Kidney (tissue), 14 donors: ENCODE data around the gene BSN. TPM values are rescaled to one million over a fixed set of nuclear protein-coding genes. Genes with fewer than 3 reads are reported as not detected.
A peak's percentile ranks its signal among the peaks of the same experiment; 100 is the strongest.

ENCODE experiments used
- DNase-seq, 5 donors: peaks; one replicate each; pipeline ENCODE4 v3.0.0-alpha.2; 2013 to 2020
- FAIRE-seq: peaks from 2 replicates; lab custom pipeline; 2012; peaks lifted over from hg19 to GRCh38; lab: Jason Lieb, UNC
- H3K27ac ChIP-seq, 2 donors: one replicate each; pipeline ENCODE4 v1.7.0; 2013; ENCODE audit warnings: low read depth in 2 of 2, low read length in 2 of 2, inconsistent platforms in 1 of 2
- H3K27me3 ChIP-seq: one replicate; pipeline ENCODE4 v1.7.1; 2013; ENCODE audit warnings: low read length, inconsistent platforms; ENCODE audit not compliant: control insufficient read depth, insufficient read depth
- H3K36me3 ChIP-seq, 3 donors: one replicate each; pipeline versions ENCODE4 v1.7.0 to v1.7.1; 2013; ENCODE audit warnings: low read length in 3 of 3, control low read depth in 1 of 3, inconsistent platforms in 1 of 3; ENCODE audit not compliant: insufficient read depth in 3 of 3, control insufficient read depth in 2 of 3
- H3K4me1 ChIP-seq, 3 donors: one replicate each; pipeline versions ENCODE4 v1.7.0 to v1.7.1; 2013; ENCODE audit warnings: low read length in 3 of 3, inconsistent platforms in 1 of 3, low read depth in 1 of 3; ENCODE audit not compliant: control insufficient read depth in 2 of 3, insufficient read depth in 2 of 3
- H3K4me3 ChIP-seq, 3 donors: one replicate each; pipeline versions ENCODE4 v1.7.0 to v1.8.1; 2013; ENCODE audit warnings: low read length in 3 of 3, control low read depth in 1 of 3, inconsistent platforms in 1 of 3
- H3K9ac ChIP-seq, 3 donors: one replicate each; pipeline versions ENCODE4 v1.7.0 to v1.7.1; 2013; ENCODE audit warnings: low read length in 3 of 3, control low read depth in 1 of 3, inconsistent platforms in 1 of 3
- H3K9me3 ChIP-seq, 3 donors: one replicate each; pipeline versions ENCODE4 v1.7.0 to v1.7.1; 2013; ENCODE audit warnings: low read length in 3 of 3, control low read depth in 1 of 3, inconsistent platforms in 1 of 3; ENCODE audit not compliant: control insufficient read depth in 2 of 3, insufficient read depth in 1 of 3
- CTCF ChIP-seq: IDR thresholded peaks from 3 replicates; pipeline ENCODE4 v1.5.1; 2012; ENCODE audit warnings: mild to moderate bottlenecking, moderate library complexity, borderline replicate concordance; ENCODE audit not compliant: insufficient read depth; ENCODE audit errors: extremely low read depth
- intact Hi-C: fragments of 100-400 bp; cut with DNase I; formaldehyde crosslinking; loops from one replicate; pipeline ENCODE4 v1.11.1; 2022
- polyA plus RNA-seq: library from polyadenylated mRNA; stranded (reverse); fragments of 350-450 nt; fragmentation: Illumina TruSeq; extraction: RNeasy Lipid Tissue Mini Kit (QIAGEN cat#74804); gene quantifications from one replicate; pipeline ENCODE4 v1.2.3, GENCODE V29; 2014; ENCODE audit warnings: low read depth, low replicate concordance; ENCODE audit not compliant: insufficient read depth
- total RNA-seq: library from RNA; stranded (reverse); fragmentation: NEBNext Ultra II Directional; extraction: Animal tissue kit (Norgen Biotek cat#: 25700); gene quantifications from one replicate; pipeline ENCODE4 v1.2.1, GENCODE V29; 2021
- donor health status: control.
- donor health status: control.
- donor health status: control.
- donor health status: control.
- donor health status: control.
- donor health status: DM: yes; HTN: yes; CAD: no.
- donor health status: Normal renal cell carcinoma (clear cell type).

Gene BSN
- total and polyA plus RNA-seq, 2 donors from 2014 or later, result 0.11 to 1.3 TPM

- DNase-seq (peak in 1 of 5 donors; percentile 10), FAIRE-seq (no peak)
- peak; percentile 6 for TF ChIP-seq CTCF
- Histone ChIP-seq H3K9ac (no peak overlapping the region), H3K27me3 (no peaks in the 10 kb centered on the region), H3K36me3 (no peaks in the 10 kb centered on the region), H3K27ac (no peak overlapping the region), H3K4me3 (no peak overlapping the region), H3K9me3 (no peaks in the 10 kb centered on the region), H3K4me1 (no peaks in the 10 kb centered on the region)
- intact Hi-C loops, result no loop called here
Observed at GRCh38 chr3:49607796-49608195, 53.5 kb downstream of the BSN start.

GRCh38 chr3:49609314-49609713 lies 55.0 kb downstream of the BSN start:
- Histone ChIP-seq H3K9me3 (no peaks in the 10 kb centered on the region), H3K9ac (no peak overlapping the region), H3K4me1 (no peaks in the 10 kb centered on the region), H3K4me3 (no peak overlapping the region), H3K27me3 (no peaks in the 10 kb centered on the region), H3K27ac (no peak overlapping the region), H3K36me3 (no peaks in the 10 kb centered on the region)
- intact Hi-C loops, result no loop called here
- DNase-seq, result no peak
- FAIRE-seq, result no peak
- TF ChIP-seq CTCF, result no peak

GRCh38 chr3:49609815-49610214 lies 55.5 kb downstream of the BSN start:
- no peak overlapping the region for H3K4me3 ChIP-seq
- H3K27ac ChIP-seq, result no peak overlapping the region
- H3K4me1 ChIP-seq, result no peaks in the 10 kb centered on the region
- no peak for TF ChIP-seq CTCF
- H3K9me3 ChIP-seq, result no peaks in the 10 kb centered on the region
- no peak for DNase-seq
- intact Hi-C loops, result no loop called here
- H3K27me3 ChIP-seq, result no peaks in the 10 kb centered on the region
- H3K36me3 ChIP-seq, result no peaks in the 10 kb centered on the region
- H3K9ac ChIP-seq, result no peak overlapping the region
- FAIRE-seq, result no peak

- no peaks in the 10 kb centered on the region for H3K27me3 ChIP-seq
- no peak overlapping the region for H3K9ac ChIP-seq
- DNase-seq (no peak), FAIRE-seq (no peak)
- no peak for TF ChIP-seq CTCF
- H3K27ac ChIP-seq, result no peak overlapping the region
- H3K4me3 ChIP-seq, result no peak overlapping the region
- H3K4me1 ChIP-seq, result no peaks in the 10 kb centered on the region
- no peaks in the 10 kb centered on the region for H3K36me3 ChIP-seq
- intact Hi-C loops, result no loop called here
- no peaks in the 10 kb centered on the region for H3K9me3 ChIP-seq
Observed at GRCh38 chr3:49610666-49611280, 56.5 kb downstream of the BSN start.
